GM19372 (cell line): ENCODE measurements around the gene YBX2.

Experiments used
- ATAC-seq: cut with Tn5 transposase; IDR thresholded peaks from one replicate; pipeline ENCODE4 v1.9.1; 2021; ENCODE audit warnings: mild to moderate bottlenecking, low read depth, moderate library complexity; ENCODE audit not compliant: unreplicated experiment

YBX2 gene

GRCh38 chr17:7306911-7307685 is 12.7 kb upstream of the YBX2 start, which contains the start of gene EIF5A:
EIF5A (plus strand) TSS chr17:7307628; CDS start chr17:7309636, 2,008 bp downstream.
- ATAC-seq = peak; percentile 64

DNA sequence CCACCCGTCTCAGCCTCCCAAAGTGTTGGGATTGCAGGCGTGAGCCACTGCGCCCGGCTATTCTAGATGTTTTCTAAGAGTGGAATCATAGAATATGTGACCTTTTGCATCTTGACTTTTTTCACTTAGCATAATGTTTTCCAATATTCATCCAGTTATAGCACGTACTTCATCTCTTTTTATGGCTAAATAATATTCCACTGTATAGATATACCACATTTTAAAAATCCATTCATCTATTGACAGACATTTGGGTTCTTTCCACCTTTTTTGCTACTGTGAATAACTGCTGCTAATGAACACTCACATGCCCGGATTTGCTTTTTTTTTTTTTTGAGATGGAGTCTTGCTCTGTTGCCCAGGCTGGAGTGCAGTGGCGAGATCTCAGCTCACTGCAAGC is 9.7 kb upstream of the YBX2 start:
- ATAC-seq = no peak

GRCh38 chr17:7296189-7296861 is 1.9 kb upstream of the YBX2 start:
- no peak for ATAC-seq

DNA sequence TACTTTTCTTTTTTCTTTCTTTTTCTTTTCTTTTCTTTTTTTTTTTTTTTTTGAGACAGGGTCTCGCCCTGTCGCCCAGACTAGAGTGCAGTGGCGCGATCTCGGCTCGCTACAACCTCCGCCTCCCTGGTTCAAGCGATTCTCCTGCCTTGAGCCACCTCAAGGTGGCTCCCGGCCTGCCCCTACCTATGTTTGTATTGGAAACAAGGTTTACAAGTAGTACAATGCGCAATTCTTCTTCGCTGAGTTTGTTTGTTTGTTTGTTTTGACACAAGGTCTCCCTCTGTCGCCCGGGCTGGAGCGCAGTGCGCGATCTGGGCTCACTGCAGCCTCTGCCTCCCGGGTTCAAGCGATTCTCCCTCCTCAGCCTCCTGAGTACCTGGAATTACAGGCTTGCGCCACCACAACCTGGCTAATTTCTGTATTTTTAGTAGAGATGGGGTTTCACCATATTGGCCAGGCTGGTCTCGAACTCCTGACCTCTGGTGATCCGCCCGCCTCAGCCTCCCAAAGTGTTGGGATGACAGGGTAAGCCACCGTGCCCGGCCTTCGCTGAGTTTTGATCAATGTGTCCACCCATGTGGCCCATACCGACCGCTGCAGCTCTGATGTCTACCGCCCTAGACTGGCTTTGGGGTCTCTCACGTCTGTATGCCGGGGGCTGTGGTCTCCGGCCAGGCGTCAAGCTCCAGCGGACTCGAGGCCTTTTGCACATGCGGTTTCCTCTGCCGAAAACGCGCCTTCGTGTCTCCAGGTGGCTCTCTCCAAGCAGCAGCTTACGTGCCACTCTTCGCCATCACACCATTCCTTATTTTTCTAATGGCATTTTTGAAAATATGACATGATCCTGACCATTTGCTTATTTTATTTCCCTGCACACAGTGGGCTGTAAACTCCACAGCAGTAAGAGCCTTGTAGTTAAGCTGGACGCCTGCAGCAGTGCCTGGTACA is 1.1 kb upstream of the YBX2 start:
- no peak for ATAC-seq

- no peak for ATAC-seq
Measured at GRCh38 chr17:7293816-7294613, 424 bp downstream of the YBX2 start.

DNA sequence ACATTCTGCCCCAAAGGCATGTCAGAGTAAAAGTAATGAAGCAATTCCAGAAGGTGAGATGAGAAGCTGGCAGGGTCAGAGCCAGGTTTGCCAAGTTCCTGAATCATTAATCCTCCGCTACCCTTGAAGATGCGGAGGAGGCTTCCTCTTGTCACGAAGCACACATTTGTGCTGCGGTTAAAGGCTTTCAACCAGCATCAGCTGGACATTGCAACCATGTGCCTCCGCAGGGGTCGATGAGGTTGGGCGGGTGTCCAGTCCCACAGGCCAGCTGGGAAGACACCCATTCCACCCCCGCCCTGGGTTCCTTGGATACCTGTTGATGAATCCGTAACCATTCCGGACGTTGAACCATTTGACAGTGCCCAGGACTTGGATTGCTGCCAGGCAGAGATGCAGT is 1.3 kb downstream of the YBX2 start:
- no peak for ATAC-seq

GRCh38 chr17:7292729-7293128 is 1.7 kb downstream of the YBX2 start:
- ATAC-seq = no peak

- ATAC-seq = no peak
Measured at GRCh38 chr17:7292194-7292593, 2.2 kb downstream of the YBX2 start.

GRCh38 chr17:7290685-7291084 is 3.8 kb downstream of the YBX2 start:
- ATAC-seq = no peak

DNA sequence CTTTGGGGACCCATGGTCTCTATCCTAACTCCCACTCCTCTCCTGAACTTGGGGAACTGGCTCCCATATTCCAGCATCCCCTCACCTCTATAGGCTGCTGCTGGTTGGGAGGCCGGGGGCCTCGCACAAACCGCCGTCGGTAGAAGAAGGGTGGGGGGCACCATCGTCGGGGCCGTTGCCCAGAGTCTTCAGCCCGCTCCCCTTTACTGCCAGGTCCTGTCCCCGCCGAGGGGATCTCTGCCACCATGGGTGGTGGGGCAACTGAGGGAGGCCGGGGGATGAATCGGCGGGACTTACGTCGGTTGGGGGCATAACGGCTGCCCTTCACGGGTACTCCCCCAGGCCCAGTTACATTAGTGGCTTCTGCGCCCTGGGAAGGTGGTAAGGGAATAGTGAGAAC is 4.3 kb downstream of the YBX2 start:
- no peak for ATAC-seq

DNA sequence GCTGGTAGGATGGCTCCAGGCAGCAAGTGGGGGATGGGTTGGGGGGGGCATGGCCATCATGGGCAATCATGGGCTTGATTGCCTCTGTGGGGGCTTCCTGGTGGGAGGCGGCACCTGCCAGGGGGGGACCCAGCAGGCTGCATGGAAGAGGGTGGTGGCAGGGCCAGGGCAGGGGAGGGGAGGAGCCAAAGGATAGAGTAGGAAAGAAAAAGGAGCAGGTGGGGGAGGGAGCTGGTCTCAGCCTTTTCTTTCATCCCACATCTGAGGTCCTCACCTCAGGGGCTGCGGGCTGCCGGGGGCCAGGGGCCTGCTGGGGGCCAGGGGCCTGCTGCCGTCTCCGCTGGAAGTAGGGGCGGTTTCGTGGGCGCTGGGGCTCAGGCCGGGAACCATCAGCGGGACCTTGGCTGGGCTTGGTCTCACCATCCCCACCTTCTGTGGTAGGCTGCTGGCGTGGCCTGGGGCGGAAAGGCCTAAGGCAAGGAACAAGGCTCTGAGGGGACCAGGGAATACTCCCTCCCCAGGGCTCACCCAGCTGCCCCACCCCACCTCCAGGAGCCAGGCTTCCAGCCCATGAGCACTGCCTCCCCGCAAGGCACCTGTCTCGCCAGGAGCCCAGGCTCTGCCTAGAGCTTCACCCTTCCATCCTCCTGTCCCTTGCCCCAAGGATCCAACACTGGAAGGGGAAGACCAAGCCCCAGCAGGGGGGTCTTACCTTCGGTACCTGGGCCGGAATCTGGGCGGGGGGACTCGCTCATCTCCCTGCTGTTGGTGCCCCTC is 5.0 kb downstream of the YBX2 start:
- ATAC-seq = no peak

- no peak for ATAC-seq
Measured at GRCh38 chr17:7285679-7286078, 8.8 kb downstream of the YBX2 start.

- no peak for ATAC-seq
Measured at GRCh38 chr17:7284911-7285310, 9.5 kb downstream of the YBX2 start.

DNA sequence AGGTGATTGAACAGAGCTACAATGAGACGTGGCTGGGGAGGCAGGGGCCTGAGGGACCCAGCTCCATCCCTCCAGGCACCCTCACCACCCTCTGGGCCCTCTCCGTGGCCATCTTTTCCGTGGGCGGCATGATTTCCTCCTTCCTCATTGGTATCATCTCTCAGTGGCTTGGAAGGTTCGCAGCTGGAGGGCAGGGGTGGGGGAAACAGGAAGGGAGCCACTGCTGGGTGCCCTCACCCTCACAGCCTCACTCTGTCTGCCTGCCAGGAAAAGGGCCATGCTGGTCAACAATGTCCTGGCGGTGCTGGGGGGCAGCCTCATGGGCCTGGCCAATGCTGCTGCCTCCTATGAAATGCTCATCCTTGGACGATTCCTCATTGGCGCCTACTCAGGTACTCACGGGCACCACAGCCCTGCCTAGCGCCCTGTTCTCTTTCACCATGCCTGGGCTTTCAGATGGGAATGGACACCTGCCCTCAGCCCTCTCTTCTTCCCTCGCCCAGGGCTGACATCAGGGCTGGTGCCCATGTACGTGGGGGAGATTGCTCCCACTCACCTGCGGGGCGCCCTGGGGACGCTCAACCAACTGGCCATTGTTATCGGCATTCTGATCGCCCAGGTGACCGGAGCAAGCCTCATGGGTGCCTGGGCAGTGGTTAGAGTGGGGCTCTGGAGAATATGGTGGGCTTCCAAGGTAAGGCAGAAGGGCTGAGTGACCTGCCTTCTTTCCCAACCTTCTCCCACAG is 10.8 kb downstream of the YBX2 start:
- no peak for ATAC-seq

DNA sequence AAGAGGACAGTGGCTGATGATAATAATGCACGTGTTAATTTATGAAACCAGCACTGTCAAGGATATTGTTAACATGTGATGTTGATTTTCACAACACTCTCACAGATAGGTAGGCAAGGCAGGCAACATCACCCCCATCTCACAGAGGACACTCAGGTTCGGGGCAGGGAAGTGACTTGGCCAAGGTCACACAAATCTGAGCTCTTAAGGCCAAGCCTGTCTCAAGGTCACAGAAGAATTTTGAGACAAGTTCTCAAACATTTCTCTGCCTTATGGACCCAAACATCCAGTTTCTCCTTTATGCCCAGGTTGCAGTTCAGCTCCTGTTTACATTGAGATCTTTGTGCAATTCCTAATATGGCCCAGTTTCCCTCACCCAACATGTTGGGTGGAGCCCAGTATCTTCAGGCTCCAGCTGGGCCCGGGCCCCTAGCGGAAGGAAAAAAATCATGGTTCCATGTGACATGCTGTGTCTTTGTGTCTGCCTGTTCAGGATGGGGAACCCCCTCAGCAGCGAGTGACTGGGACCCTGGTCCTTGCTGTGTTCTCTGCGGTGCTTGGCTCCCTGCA is 11.6 kb downstream of the YBX2 start:
- no peak for ATAC-seq

DNA sequence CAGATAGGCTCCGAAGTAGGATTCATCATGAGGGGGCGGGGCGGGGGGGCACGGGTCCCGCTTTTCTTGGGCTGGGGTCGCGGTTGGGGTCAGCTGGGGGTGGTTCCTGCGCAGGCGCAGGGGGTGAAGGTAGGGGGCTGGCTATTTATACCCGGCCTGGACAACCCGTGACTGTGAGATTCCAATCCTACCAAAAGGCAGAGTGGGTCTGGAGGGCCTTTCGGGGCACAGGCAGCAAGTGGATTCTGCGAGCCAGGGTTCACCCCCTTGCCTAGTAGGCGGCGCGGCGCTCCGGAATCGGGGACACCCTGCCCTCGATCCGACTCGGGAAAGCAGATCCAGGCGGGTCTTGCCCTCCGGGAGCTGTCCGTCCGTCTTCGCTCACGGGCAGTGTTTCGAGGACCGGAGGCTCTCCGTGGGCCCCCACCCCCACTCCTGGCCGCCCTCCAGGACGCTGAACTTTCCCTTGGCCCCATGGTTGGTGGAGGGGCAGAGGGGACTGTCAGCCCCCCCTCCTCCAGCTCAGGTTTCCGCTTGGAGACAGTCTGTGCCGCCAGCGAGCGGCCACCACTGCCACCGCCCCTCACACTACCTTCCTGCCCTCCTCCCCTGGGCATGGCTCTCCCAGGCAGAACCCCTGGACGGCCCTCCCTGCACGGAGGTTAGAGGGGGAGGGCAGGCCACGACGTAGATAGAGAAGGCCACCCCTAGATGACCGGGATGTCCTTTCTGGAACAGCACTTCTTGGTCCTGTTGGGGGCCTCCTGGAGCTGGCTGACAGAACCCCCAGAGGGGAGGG is 12.3 kb downstream of the YBX2 start:
- ATAC-seq = no peak

- peak; percentile 68 for ATAC-seq
Measured at GRCh38 chr17:7281074-7281952, 13.1 kb downstream of the YBX2 start, which contains the start of gene SLC2A4. SLC2A4 (plus strand) TSS chr17:7281718; CDS start chr17:7281935, 217 bp downstream.
